Measurements from ENCODE around the gene PDCD4.

Gene PDCD4

DNA sequence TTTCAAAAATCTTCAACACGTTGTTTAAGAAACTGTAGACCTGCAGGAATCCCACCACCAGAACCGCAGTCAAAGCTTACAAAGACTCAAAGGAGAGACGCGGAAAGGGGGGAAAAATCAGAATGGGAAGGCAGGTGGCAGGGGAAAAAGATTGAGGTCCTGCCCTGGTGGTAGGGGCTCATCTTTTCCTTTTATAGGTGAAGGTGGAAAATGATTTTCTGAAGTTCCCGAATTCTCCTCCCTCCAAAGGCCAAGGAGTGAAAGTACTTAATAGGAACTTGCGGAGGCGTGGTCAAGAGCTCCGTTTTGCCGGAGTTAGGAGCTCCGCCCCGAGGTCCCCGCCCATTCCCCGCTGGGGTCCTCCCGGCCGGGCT is 46.5 kb downstream of the PDCD4 start:
- peak overlapping the region; percentile 88 for H3K27ac ChIP-seq
- TF ChIP-seq, protein P1, sequence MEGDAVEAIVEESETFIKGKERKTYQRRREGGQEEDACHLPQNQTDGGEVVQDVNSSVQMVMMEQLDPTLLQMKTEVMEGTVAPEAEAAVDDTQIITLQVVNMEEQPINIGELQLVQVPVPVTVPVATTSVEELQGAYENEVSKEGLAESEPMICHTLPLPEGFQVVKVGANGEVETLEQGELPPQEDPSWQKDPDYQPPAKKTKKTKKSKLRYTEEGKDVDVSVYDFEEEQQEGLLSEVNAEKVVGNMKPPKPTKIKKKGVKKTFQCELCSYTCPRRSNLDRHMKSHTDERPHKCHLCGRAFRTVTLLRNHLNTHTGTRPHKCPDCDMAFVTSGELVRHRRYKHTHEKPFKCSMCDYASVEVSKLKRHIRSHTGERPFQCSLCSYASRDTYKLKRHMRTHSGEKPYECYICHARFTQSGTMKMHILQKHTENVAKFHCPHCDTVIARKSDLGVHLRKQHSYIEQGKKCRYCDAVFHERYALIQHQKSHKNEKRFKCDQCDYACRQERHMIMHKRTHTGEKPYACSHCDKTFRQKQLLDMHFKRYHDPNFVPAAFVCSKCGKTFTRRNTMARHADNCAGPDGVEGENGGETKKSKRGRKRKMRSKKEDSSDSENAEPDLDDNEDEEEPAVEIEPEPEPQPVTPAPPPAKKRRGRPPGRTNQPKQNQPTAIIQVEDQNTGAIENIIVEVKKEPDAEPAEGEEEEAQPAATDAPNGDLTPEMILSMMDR (conservative IDR thresholded peaks at IDR 0.05) = peak; percentile 10
- no peak for TF ChIP-seq ZFX (IDR thresholded peaks at IDR 0.05)

GRCh38 chr10:110918643-110919348 is 47.1 kb downstream of the PDCD4 start, which contains the start of gene BBIP1:
TSS of gene BBIP1 (minus strand) at chr10:110919180. CDS start at chr10:110918157, 1,023 bp downstream.
- peak; percentile 58; the same call in 1 of the 2 replicates for TF ChIP-seq ZFX (IDR thresholded peaks at IDR 0.05)
- TF ChIP-seq, protein P1 (conservative IDR thresholded peaks at IDR 0.05) = no peak; the same call in 1 of the 2 replicates
- H3K27ac ChIP-seq = peak within 1 kb of the TSS; percentile 88

DNA sequence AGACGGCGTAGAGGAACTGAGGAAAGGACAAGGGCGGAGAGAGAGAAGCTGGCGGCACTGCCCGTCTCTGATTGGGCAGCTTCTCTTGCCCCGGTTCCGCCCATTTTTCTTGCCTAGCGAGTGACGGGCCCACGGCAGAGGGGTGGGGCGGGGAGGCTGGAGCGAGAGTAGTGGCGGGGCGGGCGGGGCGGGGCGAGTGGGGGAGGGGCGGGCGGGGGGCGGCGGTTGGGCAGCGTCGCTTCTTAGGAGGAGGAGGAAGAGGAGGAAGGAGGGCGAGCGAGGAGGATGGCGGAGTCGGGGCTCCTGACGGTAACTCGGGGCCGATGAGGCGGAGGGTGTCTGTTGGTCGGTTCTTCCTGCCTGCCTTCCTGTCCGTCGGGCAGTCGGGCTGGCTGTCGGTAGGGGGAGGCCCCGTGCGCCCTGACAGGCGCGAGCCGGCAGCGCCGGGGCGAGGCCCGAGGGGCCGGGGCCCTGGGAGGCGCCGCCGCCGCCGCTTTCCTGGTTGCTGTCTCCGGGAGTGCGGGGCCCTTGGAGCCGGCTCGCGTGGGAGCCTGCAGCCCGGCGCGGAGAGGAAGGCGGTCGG is 47.7 kb downstream of the PDCD4 start, which contains the start of gene SHOC2:
SHOC2 (plus strand) TSS at position 256 of the 583 bp plus-strand sequence. CDS start 44,755 bp downstream, outside the sequence.
- TF ChIP-seq, protein P1 (conservative IDR thresholded peaks at IDR 0.05) = peak; percentile 22
- peak; percentile 93 for TF ChIP-seq ZFX (IDR thresholded peaks at IDR 0.05)

DNA sequence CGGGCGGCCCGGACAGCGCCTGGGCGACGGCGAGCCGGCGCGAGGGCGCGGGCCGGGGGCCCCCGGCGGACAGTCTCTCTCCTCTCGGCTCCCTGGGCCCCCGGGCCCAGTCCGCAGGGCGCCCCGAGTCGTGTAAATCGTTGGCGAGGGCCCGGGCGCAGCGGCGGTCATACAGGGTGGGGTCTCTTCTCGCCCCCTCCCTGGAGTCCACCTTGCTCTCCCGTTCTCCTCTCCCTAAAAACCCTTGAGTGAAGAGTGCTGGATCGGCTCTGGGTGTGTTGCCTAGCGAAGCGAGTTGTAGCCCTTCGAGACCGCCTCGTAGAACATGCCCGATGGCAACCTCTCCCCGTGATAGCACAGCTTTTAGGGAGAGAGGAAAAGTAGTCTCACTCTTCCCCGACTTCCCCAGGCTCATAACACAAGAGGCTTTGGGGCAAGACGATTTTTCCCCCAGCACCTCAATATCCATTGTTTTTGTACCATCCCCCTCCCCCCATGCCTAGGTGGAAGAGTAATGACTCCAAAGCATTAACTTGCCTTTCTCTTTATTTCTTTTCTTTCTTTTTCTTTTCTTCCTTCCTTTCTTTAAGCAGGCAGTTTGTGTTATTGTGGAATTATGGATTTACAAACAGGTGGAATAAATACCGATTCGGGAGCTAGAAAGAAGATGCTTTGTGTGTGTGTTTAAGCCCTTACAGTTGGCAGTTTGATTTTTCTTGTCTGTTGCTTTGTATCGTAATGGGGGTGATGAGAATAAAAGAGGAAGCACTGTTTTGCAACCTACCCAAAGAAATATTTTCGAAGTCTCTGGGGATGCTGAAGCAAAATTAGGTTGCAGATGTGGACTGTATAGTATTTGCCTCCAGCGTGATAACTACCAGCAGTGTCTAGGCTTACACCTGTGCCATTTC is 48.5 kb downstream of the PDCD4 start:
- peak overlapping the region; percentile 88 for H3K27ac ChIP-seq
- TF ChIP-seq ZFX (IDR thresholded peaks at IDR 0.05) = peak; percentile 78
- TF ChIP-seq, protein P1 (conservative IDR thresholded peaks at IDR 0.05) = peak; percentile 7; the same call in 1 of the 2 replicates

More for the DNA sequence above, 47.7 kb downstream of the PDCD4 start, which contains the start of gene SHOC2:
- H3K27ac ChIP-seq = peak within 1 kb of the TSS; percentile 88

DNA sequence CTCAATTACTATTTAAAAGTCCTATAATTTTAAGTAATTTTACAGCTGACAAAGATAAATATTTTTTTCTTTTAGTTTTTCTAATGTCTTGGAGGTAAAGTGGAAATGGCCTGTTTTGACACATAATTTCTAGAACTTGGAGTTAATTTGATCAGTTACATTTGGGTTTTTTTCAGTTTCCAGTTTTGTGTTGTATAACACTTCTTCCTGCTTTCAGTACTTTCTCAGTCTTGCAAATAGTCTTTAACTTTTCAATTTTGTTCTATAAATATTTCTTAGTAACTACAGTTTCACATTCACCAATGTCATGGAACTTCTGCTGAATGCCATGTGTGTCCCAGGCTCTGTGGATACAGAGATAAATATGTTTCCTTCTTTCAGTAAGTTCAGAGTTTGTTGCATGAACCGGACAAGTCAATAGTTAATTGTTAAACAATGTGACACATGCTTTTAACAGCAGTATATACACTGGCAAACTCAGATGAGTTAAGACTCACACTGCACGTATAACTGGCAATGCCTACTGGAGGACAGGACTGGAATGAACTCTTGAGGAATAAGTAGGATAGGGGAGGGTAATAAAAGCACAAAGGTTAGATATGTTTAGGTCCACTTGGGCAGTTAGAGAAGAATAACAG is 52.2 kb downstream of the PDCD4 start:
- H3K27ac ChIP-seq = no peak overlapping the region
- no peak for TF ChIP-seq ZFX (IDR thresholded peaks at IDR 0.05)
- TF ChIP-seq, protein P1 (conservative IDR thresholded peaks at IDR 0.05) = no peak

- TF ChIP-seq, protein P1 (conservative IDR thresholded peaks at IDR 0.05) = no peak
Measured at GRCh38 chr10:110927461-110927860, 55.7 kb downstream of the PDCD4 start.

More at GRCh38 chr10:110927461-110927860, 55.7 kb downstream of the PDCD4 start:
- no peak overlapping the region for H3K27ac ChIP-seq
